NB4 (cell line): Measurements from ENCODE around the gene TMEM238L.
"Not testable (repeated sequence)": the region's sequence is repeated elsewhere in the genome, so short reads cannot be mapped to it uniquely, and the experiment has no call there.

Experiments
- DNase-seq: peaks from one replicate; pipeline ENCODE4 v3.0.0; 2010; ENCODE audit warnings: low read depth
- H3K4me3 ChIP-seq: one replicate; pipeline ENCODE4 v1.5.1; 2011; ENCODE audit warnings: mild to moderate bottlenecking, low read depth, low read length, moderate library complexity
- MYC ChIP-seq: IDR thresholded peaks from 2 replicates; pipeline ENCODE4 v1.6.1; 2011; ENCODE audit warnings: low read depth, low read length
- POLR2A ChIP-seq: IDR thresholded peaks from 2 replicates; pipeline ENCODE4 v1.6.1; 2011; ENCODE audit warnings: mild to moderate bottlenecking; ENCODE audit not compliant: insufficient read length; ENCODE audit errors: extremely low read depth
- TF ChIP-seq, protein P1 (sequence below): IDR thresholded peaks from 2 replicates; pipeline ENCODE4 v1.6.1; 2011; ENCODE audit warnings: low read depth, low read length
- TF ChIP-seq, protein P2 (sequence below): IDR thresholded peaks from one replicate; pipeline ENCODE4 v1.5.1; 2012; ENCODE audit warnings: low read depth, low read length

TMEM238L gene, protein sequence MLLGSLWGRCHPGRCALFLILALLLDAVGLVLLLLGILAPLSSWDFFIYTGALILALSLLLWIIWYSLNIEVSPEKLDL

DNA sequence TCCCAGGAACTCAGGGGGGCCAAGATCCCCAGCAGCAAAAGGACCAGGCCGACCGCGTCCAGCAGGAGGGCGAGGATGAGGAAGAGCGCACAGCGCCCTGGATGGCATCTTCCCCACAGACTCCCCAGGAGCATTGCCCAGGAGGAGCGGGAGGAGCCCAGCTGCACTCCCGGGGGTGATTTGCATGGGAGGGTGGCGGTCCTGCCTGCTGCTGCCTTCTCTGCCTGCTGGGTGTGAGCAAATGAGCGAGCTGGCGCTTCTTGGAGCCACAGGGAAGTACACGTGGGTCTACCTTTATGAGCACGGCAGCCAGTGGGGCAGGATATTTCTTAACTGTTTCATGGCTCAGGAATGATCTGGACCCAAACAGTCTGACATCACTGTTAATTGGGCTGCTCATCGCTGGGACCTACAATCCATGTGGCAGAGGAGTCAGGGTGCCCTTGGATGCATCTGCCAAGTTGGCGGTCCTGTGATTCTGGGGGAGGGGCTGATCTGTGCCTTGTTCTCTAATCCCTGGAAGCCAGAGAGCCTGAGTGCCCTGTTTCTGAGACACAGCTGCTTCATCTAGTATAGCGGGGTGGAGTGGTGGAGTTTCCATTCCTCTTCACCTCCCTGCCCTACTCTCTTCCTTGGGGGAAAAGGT lies at the start of gene TMEM238L:
Gene TMEM238L, minus strand, starts transcription at position 270 of the 646 bp plus-strand sequence. Its CDS starts 136 bp downstream, at position 134.
- DNase-seq: no peak
- TF ChIP-seq, protein P1, sequence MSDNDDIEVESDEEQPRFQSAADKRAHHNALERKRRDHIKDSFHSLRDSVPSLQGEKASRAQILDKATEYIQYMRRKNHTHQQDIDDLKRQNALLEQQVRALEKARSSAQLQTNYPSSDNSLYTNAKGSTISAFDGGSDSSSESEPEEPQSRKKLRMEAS: no peak
- TF ChIP-seq POLR2A (no peak), MYC (no peak)
- TF ChIP-seq, protein P2, sequence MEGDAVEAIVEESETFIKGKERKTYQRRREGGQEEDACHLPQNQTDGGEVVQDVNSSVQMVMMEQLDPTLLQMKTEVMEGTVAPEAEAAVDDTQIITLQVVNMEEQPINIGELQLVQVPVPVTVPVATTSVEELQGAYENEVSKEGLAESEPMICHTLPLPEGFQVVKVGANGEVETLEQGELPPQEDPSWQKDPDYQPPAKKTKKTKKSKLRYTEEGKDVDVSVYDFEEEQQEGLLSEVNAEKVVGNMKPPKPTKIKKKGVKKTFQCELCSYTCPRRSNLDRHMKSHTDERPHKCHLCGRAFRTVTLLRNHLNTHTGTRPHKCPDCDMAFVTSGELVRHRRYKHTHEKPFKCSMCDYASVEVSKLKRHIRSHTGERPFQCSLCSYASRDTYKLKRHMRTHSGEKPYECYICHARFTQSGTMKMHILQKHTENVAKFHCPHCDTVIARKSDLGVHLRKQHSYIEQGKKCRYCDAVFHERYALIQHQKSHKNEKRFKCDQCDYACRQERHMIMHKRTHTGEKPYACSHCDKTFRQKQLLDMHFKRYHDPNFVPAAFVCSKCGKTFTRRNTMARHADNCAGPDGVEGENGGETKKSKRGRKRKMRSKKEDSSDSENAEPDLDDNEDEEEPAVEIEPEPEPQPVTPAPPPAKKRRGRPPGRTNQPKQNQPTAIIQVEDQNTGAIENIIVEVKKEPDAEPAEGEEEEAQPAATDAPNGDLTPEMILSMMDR: no peak
- H3K4me3 ChIP-seq: no peak within 1 kb of the TSS

DNA sequence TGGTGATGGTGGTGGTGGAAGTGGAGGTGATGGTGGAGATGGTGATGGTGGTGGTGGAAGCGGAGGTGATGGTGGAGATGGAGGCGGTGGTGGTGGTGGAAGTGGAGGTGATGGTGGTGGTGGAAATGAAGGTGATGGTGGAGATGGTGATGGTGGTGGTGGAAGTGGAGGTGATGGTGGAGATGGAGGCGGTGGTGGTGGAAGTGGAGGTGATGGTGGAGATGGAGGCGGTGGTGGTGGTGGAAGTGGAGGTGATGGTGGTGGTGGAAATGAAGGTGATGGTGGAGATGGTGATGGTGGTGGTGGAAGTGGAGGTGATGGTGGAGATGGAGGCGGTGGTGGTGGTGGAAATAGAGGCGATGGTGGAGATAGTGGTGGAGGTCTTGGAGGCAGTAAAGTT lies 42.7 kb upstream of the TMEM238L start:
- not testable (repeated sequence) for DNase-seq, H3K4me3 ChIP-seq

DNA sequence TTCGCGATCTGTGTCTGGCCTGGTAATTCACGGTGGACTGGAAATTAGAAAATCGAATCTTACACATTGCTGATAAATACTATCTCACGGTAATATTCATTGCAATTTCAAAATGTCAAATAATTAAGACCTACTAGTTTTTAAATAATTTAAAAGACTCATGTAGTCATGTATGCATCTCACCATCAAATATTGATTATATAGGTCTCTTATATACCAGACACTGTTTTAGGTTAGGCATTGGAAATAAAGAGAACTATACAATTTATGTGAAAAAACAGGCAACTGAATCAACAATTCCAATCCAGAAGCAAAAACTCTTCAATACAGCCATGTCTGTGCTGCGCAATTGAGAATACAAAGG lies 41.5 kb upstream of the TMEM238L start:
- H3K4me3 ChIP-seq: no peak overlapping the region
- TF ChIP-seq, protein P1: no peak
- TF ChIP-seq POLR2A (no peak), MYC (no peak)
- TF ChIP-seq, protein P2: no peak
- no peak for DNase-seq

DNA sequence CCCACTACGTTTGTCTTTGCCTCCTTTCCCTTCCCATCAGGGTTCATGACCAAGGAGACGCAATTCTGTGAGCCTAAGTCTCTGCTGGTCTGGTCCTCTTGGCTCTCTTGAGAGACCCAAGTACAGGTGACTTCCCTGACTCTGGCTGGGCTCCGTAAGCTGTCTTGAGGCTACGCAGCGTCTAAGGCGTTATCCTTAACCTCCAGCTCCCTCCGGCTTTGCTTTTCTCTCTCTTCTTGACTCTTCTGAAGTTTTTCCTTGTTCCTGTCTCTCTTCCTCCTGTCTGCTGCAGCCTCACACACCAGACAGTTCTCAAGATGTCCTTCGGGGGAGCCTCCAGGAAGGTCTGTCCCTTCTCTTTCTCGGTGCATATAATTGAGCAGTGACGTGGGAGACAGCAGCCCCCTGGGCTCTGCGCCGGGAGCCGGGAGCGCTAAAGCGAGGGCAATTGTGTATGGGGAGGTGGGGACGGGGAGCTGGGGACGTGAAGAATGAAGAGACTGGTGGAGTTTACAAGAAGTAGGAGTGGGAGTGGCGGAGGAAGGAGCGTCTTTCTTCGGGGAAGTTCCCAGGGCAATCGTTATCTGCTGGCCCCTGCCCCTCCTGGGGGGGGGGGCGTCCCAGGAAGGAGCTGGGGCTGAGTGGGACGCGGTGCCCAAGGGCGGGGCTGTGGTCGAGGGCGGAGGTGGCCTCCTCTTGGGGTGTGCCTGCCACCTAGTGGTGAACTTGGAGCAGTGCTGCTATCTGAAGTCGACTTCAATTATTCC lies 40.9 kb upstream of the TMEM238L start:
- DNase-seq: peak; percentile 74
- no peak overlapping the region for H3K4me3 ChIP-seq

DNA sequence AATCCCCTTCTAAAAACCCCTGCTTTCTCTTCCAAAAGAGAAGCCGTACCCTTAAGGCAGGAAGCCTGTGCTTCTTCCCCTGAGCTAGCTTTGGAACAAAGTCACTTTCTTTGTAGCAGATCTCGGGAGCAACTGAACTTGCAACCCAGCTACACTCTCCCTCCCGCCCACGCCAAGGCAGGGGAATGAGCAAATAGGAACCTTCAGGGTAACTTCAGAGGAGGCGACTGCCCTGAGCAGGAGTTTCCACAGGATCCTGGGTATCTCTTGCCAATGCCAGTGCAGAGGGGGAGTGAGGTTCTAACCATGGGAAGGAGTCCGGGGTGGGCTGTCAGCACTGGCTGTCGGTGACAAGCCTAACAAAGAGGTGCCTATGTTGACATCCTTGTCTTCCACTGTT lies 39.9 kb upstream of the TMEM238L start:
- no peak overlapping the region for H3K4me3 ChIP-seq
- TF ChIP-seq, protein P1: no peak
- TF ChIP-seq, protein P2: no peak
- TF ChIP-seq MYC: no peak
- TF ChIP-seq POLR2A: no peak
- no peak for DNase-seq

More for the DNA sequence above, 40.9 kb upstream of the TMEM238L start:
- TF ChIP-seq MYC: no peak
- TF ChIP-seq POLR2A: no peak
- TF ChIP-seq, protein P1: no peak
- TF ChIP-seq, protein P2: peak; percentile 94

DNA sequence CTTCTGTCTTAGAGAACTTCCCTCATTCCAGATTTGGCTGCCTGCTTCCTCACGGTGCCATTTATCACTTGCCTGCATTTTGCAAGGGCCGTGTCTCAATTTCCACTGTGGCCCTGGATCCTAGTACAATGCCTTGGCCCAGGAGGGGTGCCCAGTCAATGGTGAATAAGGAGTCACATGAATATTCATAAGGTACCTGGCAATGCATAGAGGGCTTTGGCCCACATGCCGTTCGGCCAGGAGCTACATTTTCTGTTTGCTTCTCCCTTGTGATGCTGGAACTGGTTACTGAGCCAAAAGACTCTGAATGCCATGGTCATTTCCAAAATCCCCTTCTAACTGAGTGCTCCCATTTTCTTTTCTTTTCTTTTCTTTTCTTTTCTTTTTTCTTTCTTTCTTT lies 38.8 kb upstream of the TMEM238L start:
- DNase-seq: no peak
- no peak overlapping the region for H3K4me3 ChIP-seq
- TF ChIP-seq, protein P2: no peak
- TF ChIP-seq, protein P1: no peak
- TF ChIP-seq POLR2A: no peak
- TF ChIP-seq MYC: no peak
